Endometrial microvascular endothelial cells (primary cell): Measurements from ENCODE around the gene TSKU. TPM values are rescaled to one million over a fixed set of nuclear protein-coding genes. Genes with fewer than 3 reads are reported as not detected.
"Not testable (repeated sequence)": the region's sequence is repeated elsewhere in the genome, so short reads cannot be mapped to it uniquely, and the experiment has no call there.

Source experiments
- in situ Hi-C: cut with HindIII; loops from 2 replicates; pipeline ENCODE4 v1.10.0; 2017; ENCODE audit warnings: low sequenced_read_pairs, low pct_unique_long_range_greater_than_20kb; ENCODE audit errors: inconsistent ontology term
- total RNA-seq: library from RNA; depleted of rRNA; stranded (reverse); fragments of >200 nt; gene quantifications from one replicate; pipeline ENCODE4 v1.2.3, GENCODE V29; 2015; ENCODE audit errors: inconsistent ontology term

TSKU gene
- total RNA-seq, 1 donor from 2014 or later = 8.2 TPM

- in situ Hi-C loops = no loop called here
Observed at GRCh38 chr11:76783896-76784813, 999 bp downstream of the TSKU start.

- in situ Hi-C loops = no loop called here
Observed at GRCh38 chr11:76785513-76785912, 2.4 kb downstream of the TSKU start.

DNA sequence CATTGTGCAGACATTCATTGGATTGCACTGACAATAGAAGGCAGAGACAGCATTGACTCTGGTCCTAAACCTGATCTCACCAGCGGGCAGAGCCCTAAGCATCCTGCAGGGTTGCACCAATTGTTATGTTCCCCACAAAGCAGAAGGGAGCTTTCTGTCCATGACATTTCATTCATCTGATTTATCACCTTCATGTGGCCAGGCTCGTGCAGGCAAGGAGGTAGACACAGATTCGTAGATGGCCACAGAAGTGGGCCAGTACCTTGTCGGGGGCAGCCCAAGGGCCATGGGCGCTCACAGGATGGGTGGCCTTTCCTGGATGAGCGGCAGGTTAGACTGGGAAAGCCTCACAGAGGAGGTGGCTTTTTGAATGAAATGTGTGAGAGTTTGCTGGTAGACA lies 2.9 kb downstream of the TSKU start:
- in situ Hi-C loops = no loop called here

- in situ Hi-C loops = no loop called here
Observed at GRCh38 chr11:76786441-76787014, 3.4 kb downstream of the TSKU start.

- in situ Hi-C loops = no loop called here
Observed at GRCh38 chr11:76787271-76787670, 4.1 kb downstream of the TSKU start.

- in situ Hi-C loops = no loop called here
Observed at GRCh38 chr11:76787911-76788596, 4.9 kb downstream of the TSKU start.

DNA sequence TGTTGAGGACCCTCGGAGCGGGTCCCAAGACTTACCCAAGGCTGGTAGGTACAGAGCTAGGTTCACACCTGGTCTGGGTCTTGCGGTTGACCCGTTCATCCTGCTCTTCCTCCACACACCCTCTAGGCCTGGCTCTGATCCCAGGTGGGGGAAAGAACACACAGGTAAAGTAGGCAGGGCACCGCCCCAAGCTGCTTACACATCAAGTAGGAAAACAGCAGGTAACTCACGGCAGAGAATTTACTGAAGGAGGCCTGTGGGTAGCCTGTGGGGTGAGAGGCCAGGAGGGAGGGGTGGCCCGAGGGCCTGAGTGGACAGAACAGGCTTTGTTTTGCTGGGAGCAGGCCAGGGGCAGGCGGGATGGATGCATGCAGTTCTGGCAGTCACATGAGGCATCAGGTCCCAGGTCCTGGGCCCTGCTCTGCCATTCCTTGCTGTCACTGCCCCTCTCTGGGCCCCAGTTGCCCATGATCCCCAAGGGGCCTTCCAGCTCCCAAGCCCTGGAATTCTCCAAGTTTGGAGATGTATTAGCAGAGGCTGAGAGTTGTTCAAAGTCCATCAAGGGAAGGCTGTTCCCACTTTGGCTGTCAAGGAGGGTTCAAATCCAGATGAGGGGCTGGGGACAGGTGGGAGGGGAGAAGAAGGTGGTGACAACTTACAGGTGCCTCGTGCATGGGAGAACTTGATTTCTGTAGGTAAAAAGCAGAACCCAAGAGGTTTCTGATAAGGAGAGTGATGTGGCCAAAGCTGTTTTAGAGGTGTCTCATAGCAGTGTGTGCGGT lies 5.7 kb downstream of the TSKU start:
- in situ Hi-C loops = no loop called here

DNA sequence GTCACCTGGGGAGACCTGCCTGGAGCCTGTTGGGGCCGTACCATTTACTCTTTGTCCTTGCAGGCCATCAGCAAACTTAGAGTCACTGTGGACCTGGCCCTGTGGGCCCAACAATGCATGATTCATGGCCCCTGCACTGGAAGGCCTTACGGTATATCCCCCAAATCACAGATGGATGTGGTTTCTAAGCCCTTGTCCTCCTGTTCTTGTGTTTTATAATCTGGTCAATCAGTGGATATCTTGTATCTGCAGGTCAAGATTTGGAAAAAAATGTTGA lies 6.2 kb downstream of the TSKU start:
- in situ Hi-C loops = no loop called here

GRCh38 chr11:76790251-76790650 lies 7.1 kb downstream of the TSKU start:
- in situ Hi-C loops = no loop called here

DNA sequence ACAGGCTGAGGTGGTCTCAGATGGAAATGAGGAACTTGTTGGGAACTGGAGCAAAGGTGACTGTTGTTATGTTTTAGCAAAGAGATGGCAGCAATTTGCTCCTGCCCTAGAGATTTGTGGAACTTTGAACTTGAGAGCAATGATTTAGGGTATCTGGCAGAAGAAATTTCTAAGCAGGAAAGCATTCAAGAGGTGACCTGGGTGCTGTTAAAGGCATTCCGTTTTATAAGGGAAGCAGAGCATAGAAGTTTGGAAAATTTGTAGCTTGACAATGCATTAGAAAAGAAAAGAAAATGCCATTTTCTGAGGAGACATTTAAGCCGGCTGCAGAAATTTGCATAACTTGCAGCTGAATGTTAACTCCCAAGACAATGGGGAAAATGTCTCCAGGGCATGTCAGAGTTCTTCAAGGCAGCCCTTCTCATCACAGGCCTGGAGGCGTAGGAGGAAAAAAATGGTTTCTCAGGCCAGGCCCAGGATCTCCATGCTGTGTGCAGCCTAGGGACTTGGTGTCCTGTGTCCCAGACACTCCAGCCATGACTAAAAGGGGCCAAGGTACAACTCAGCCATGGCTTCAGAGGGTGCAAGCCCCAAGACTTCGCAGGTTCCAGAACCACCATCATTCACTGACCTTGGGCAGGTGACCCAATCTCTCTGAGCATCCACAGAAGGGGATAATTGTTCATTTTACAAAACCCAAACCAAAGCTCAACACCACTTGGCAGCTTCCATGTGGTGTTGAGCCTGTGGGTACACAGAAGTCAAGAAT lies 8.0 kb downstream of the TSKU start:
- in situ Hi-C loops = not testable (repeated sequence)

- in situ Hi-C loops = no loop called here
Observed at GRCh38 chr11:76791861-76792260, 8.7 kb downstream of the TSKU start.

DNA sequence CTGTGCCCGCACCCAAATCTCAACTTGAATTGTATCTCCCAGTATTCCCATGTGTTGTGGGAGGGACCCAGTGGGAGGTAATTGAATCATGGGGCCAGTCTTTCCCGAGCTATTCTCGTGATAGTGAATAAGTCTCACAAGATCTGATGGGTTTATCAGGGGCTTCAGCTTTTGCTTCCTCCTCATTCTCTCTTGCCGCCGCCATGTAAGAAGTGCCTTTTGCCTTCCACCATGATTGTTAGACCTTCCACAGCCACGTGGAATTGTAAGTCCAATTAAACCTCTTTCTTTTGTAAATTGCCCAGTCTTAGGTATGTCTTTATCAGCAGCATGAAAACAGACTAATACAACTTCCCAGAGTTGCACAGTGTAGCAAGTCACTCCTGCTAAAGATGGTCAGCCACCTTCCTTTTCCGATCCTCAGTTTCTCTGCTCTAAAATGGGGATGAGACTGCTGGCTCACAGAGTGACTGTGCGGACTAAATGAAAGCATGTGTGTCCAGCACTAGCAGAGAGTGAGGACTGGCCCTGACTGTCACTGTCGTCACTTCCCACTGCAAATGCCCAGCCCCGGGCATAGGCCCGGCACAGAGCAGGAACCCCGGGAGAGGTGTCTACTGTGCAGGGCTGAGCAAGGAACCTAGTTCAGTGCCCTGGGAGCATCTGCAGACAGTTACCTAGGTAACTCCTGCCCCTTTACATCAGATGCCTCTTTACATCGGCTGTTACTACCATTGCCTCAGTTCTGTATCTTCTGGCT lies 9.5 kb downstream of the TSKU start:
- in situ Hi-C loops = no loop called here

GRCh38 chr11:76793391-76794291 lies 10.5 kb downstream of the TSKU start:
- in situ Hi-C loops = no loop called here

DNA sequence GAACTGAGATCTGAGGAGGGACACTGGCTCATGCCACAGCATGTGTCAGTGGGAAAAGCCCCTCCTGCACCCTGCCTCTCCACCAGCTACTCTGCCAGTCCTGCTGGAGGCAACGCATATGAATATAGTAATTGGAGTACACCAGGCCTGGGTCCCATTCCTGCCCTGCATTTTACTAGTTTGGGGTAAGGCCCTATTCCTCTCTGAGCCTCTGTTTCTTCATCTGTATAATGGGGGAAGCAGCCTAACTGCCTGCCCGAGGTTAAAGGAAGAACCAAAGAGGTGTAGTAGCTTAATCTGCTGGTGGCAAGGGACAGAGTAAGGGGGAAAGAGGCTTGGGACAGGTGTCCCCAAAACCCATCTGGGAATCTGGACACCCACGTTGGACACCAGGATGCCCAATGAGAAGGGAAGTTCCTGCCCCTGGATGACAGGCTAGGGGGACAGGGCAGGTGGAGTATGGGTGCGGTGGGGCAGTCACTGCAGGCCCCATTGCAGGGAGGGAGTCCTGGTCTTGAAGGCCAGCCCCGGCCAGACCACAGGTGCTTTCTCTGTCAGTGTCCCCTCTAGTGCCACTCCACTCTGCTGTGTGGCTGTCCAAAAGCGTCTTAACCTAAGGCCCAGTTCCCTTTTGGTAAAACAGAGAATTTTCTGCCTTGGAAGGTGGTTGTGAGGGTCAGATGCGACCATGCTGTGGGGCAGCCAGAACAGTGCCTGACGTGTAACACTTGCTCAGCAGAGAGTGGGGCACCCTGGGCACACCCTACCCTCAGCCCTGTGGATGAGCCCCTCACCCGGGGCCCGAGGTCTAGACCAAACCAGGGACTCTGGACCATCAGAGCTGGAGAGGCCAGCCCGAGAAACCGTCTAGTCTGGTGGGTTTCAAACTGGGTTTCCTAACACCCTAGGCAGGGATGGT lies 11.5 kb downstream of the TSKU start:
- in situ Hi-C loops = no loop called here

GRCh38 chr11:76795290-76795935 lies 12.3 kb downstream of the TSKU start:
- in situ Hi-C loops = no loop called here
